Testis (tissue), 3 donors: ENCODE results near the gene FFAR4. TPM values are rescaled to one million over a fixed set of nuclear protein-coding genes. Genes with fewer than 3 reads are reported as not detected.

Source experiments
- DNase-seq: peaks from one replicate; pipeline ENCODE4 v3.0.0-alpha.2; 2019
- H3K27ac ChIP-seq, 2 donors: fragments of 200-600 bp; sonication (generic); one replicate each; pipeline ENCODE4 v1.5.1; 2019
- H3K27me3 ChIP-seq: fragments of 200-600 bp; sonication (generic); one replicate; pipeline ENCODE4 v1.5.1; 2019
- H3K36me3 ChIP-seq: fragments of 200-600 bp; sonication (generic); one replicate; pipeline ENCODE4 v1.5.1; 2017; ENCODE audit warnings: low read depth; ENCODE audit errors: missing control alignments
- H3K4me1 ChIP-seq: fragments of 200-600 bp; sonication (generic); one replicate; pipeline ENCODE4 v1.5.1; 2019
- H3K4me3 ChIP-seq, 2 donors: fragments of 200-600 bp; sonication (generic); one replicate each; pipeline ENCODE4 v1.5.1; 2017 to 2019
- H3K9me3 ChIP-seq: fragments of 200-600 bp; sonication (generic); one replicate; pipeline ENCODE4 v1.5.1; 2017
- CTCF ChIP-seq, 3 experiments: fragments of 450-650 bp in 2 of 3; fragments of 200-600 bp in 1 of 3; sonication (generic) in 1 of 3; IDR thresholded peaks; one replicate each; pipeline ENCODE4 v1.5.1; 2016 to 2019; ENCODE audit warnings: antibody characterized with exemption in 3 of 3, mild to moderate bottlenecking in 2 of 3, moderate library complexity in 1 of 3
- POLR2A ChIP-seq: fragments of 450-650 bp; IDR thresholded peaks from one replicate; pipeline ENCODE4 v1.6.1; 2017; ENCODE audit warnings: antibody characterized with exemption, mild to moderate bottlenecking, moderate library complexity
- WGBS, 2 donors: methylation state at CpG; one replicate each; pipeline ENCODE4 v1.1.5; 2018; 5-methylcytosine and 5-hydroxymethylcytosine counted together
- intact Hi-C: fragments of 100-400 bp; cut with DNase I; formaldehyde crosslinking; loops from one replicate; pipeline ENCODE4 v1.15.1; 2023; ENCODE audit warnings: low total_unique reads
- polyA plus RNA-seq: library from polyadenylated mRNA; stranded (reverse); fragments of 350-450 nt; fragmentation: Illumina TruSeq; extraction: RNeasy Lipid Tissue Mini Kit (QIAGEN cat#74804); gene quantifications from one replicate; pipeline ENCODE4 v1.2.3, GENCODE V29; 2014; ENCODE audit warnings: low read depth, low replicate concordance; ENCODE audit not compliant: insufficient read depth
- total RNA-seq, 2 donors: library from RNA; depleted of rRNA; stranded (reverse); fragments of >200 nt; gene quantifications; one replicate each; pipeline ENCODE4 v1.2.3, GENCODE V29; 2016

The FFAR4 gene
- total and polyA plus RNA-seq, 3 donors from 2014 or later: 0.12 to 1.3 (median 0.55) TPM

- no peaks in the 10 kb centered on the region for H3K27me3 ChIP-seq
- no peak overlapping the region for H3K27ac ChIP-seq
- H3K9me3 ChIP-seq: no peaks in the 10 kb centered on the region
- 85 to 88% methylated on average over 7 of the region's 7 CpGs for WGBS, 2 donors
- no peaks in the 10 kb centered on the region for H3K4me1 ChIP-seq
- H3K4me3 ChIP-seq: no peak overlapping the region
- DNase-seq: no peak
- no peaks in the 10 kb centered on the region for H3K36me3 ChIP-seq
- intact Hi-C loops: no loop called here
- TF ChIP-seq CTCF (IDR thresholded peaks at IDR 0.05) (no peak), POLR2A (no peak)
Measured at GRCh38 chr10:93579089-93579488, 12.6 kb downstream of the FFAR4 start.

- intact Hi-C loops: no loop called here
- WGBS, 2 donors: 84 to 88% methylated on average over 3 of the region's 3 CpGs
- TF ChIP-seq CTCF (IDR thresholded peaks at IDR 0.05) (no peak), POLR2A (no peak)
- H3K27me3 ChIP-seq: no peaks in the 10 kb centered on the region
- no peaks in the 10 kb centered on the region for H3K9me3 ChIP-seq
- no peaks in the 10 kb centered on the region for H3K4me1 ChIP-seq
- H3K36me3 ChIP-seq: no peaks in the 10 kb centered on the region
- DNase-seq: no peak
- no peak overlapping the region for H3K27ac ChIP-seq
- H3K4me3 ChIP-seq: no peak overlapping the region
Measured at GRCh38 chr10:93579985-93580711, 13.7 kb downstream of the FFAR4 start.

GRCh38 chr10:93580828-93581227 is 14.4 kb downstream of the FFAR4 start:
- Histone ChIP-seq H3K27me3 (no peaks in the 10 kb centered on the region), H3K4me3 (no peak overlapping the region), H3K4me1 (no peaks in the 10 kb centered on the region), H3K27ac (no peak overlapping the region), H3K36me3 (no peaks in the 10 kb centered on the region), H3K9me3 (no peaks in the 10 kb centered on the region)
- DNase-seq: no peak
- 54 to 67% methylated on average over 6 of the region's 6 CpGs for WGBS, 2 donors
- TF ChIP-seq CTCF (IDR thresholded peaks at IDR 0.05): no peak
- no peak for TF ChIP-seq POLR2A
- intact Hi-C loops: no loop called here

DNA sequence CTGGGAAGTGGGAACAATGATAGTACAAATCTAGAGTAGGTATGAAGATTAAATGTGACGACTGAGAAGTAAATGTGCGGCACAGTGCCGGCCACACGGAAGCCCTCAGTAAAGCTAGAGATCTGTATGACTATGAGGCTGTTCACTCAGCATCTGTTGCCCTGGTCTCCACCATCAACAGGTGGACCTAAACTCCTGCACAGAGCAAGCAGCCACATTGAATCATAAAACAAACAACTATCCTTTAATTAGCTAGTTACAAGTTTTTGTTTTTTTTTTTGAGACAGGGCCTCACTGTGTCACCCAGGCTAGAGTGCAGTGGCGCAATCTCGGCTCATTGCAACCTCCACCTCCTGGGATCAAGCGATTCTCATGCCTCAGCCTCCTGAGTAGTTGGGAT is 18.0 kb downstream of the FFAR4 start:
- TF ChIP-seq POLR2A: no peak
- TF ChIP-seq CTCF (IDR thresholded peaks at IDR 0.05): no peak

More for the DNA sequence above, 18.0 kb downstream of the FFAR4 start:
- WGBS, 2 donors: 91 to 95% methylated on average over 7 of the region's 7 CpGs
- no peak overlapping the region for H3K27ac ChIP-seq
- intact Hi-C loops: no loop called here
- no peaks in the 10 kb centered on the region for H3K9me3 ChIP-seq
- H3K36me3 ChIP-seq: no peaks in the 10 kb centered on the region
- H3K4me3 ChIP-seq: no peak overlapping the region
- H3K4me1 ChIP-seq: no peaks in the 10 kb centered on the region
- no peaks in the 10 kb centered on the region for H3K27me3 ChIP-seq
- no peak for DNase-seq
